Heart right ventricle (tissue), 16 donors: ENCODE results near the gene DST. TPM values are rescaled to one million over a fixed set of nuclear protein-coding genes. Genes with fewer than 3 reads are reported as not detected.

Source experiments
- ATAC-seq, 8 donors: fragments of 200-7000 bp; cut with Tn5 transposase; one replicate each; pipeline ENCODE4 v1.9.1; 2020; ENCODE audit warnings: mild to moderate bottlenecking in 8 of 8, moderate library complexity in 8 of 8, moderate number of reproducible peaks in 1 of 8
- DNase-seq, 2 donors: peaks; one replicate each; pipeline ENCODE4 v3.0.0-alpha.2; 2020
- H3K27ac ChIP-seq, 10 donors: fragments of 200-600 bp; sonication (generic) in 2 of 10; one replicate each; pipeline versions ENCODE4 v1.5.0 to v1.8.0; 2020 to 2022; ENCODE audit warnings: mild to moderate bottlenecking in 3 of 10
- H3K27me3 ChIP-seq, 7 donors: fragments of 200-600 bp; one replicate each; pipeline ENCODE4 v1.8.0; 2021 to 2022; ENCODE audit warnings: mild to moderate bottlenecking in 2 of 7
- H3K36me3 ChIP-seq, 9 donors: fragments of 200-600 bp; sonication (generic) in 1 of 9; one replicate each; pipeline versions ENCODE4 v1.5.0 to v1.8.0; 2020 to 2022; ENCODE audit warnings: mild to moderate bottlenecking in 2 of 9
- H3K4me1 ChIP-seq, 9 donors: fragments of 200-600 bp; sonication (generic) in 1 of 9; one replicate each; pipeline versions ENCODE4 v1.5.0 to v1.8.0; 2020 to 2022; ENCODE audit warnings: mild to moderate bottlenecking in 4 of 9
- H3K4me3 ChIP-seq, 10 donors: fragments of 200-600 bp; sonication (generic) in 2 of 10; one replicate each; pipeline versions ENCODE4 v1.5.0 to v1.8.0; 2020 to 2022; ENCODE audit warnings: mild to moderate bottlenecking in 7 of 10, moderate library complexity in 2 of 10
- H3K9me3 ChIP-seq, 11 donors: fragments of 200-600 bp in 10 of 11; sonication (generic) in 2 of 11; one replicate each; pipeline versions ENCODE4 v1.5.0 to v1.8.0; 2013 to 2022; ENCODE audit warnings: mild to moderate bottlenecking in 2 of 11, control low read depth in 1 of 11, moderate library complexity in 1 of 11
- WGBS, 2 donors: extraction: QIAGEN DNeasy Blood & Tissue Kit; methylation state at CpG; one replicate each; pipeline ENCODE4 v1.1.7; 2013; ENCODE audit warnings: inconsistent platforms in 1 of 2; 5-methylcytosine and 5-hydroxymethylcytosine counted together
- intact Hi-C, 10 donors: fragments of 100-400 bp; cut with DNase I; formaldehyde crosslinking; loops; one replicate each; pipeline versions ENCODE4 v1.11.1 to v1.14.2; 2022
- polyA plus RNA-seq, 2 donors: library from polyadenylated mRNA; stranded (reverse); fragments of 200-250 nt; gene quantifications; one replicate each; pipeline ENCODE4 v1.2.3, GENCODE V29; 2013
- total RNA-seq, 10 donors: library from RNA; stranded (reverse); fragmentation: NEBNext Ultra II Directional in 3 of 10; extraction: Animal tissue kit (Norgen Biotek cat#: 25700) in 3 of 10; gene quantifications; one replicate each; pipeline versions ENCODE4 v1.2.1 to v1.2.4, GENCODE V29; 2021 to 2023
- TF ChIP-seq, protein P1 (sequence below), 9 donors: fragments of 200-600 bp; sonication (generic) in 2 of 9; IDR thresholded peaks; one replicate each; pipeline versions ENCODE4 v1.5.0 to v1.8.0; 2021 to 2022; ENCODE audit warnings: antibody characterized with exemption in 9 of 9, mild to moderate bottlenecking in 5 of 9, moderate library complexity in 1 of 9
- donor health status: Arrhythmogenic right ventricular cardiomyopathy.
- donor health status: ischemic (EF 13 %, LVEDD 7.1; RV severe dilation, severe dysfunction).
- donor health status: healthy with polysubstance abuse.
- donor health status: DM: no; HTN: yes; CAD: no.
- donor health status: DM: no; HTN: no; CAD: no.
- donor health status: ischemic (EF 25% LVEDD 6.9; RV normal size, moderate dysfunction).
- donor health status: ischemic (EF 25% LVEDD 5.7; RV mildly dilated, moderate dysfunction).
- donor health status: healthy.
- donor health status: DM: yes; HTN: yes; CAD: no.
- donor health status: Ischemic cardiomyopathy.
- donor health status: ischemic (EF 35%, LVEDD 5.7; RV mildly dilated, moderate dysfunction).
- donor health status: nonischemic (EF 11% LVEDD 7.7; RV severe dilation, severe dysfunction).
- donor health status: DM: yes; HTN: yes; CAD: no.
- donor health status: PGD.
- donor health status: ischemic (EF 29% LVEDD 5.4; RV normal size, mild dysfunction).
- donor health status: nonischemic (EF 23%, LVEDD 6.1; RV moderate dilation, normal function).

The DST gene
- total and polyA plus RNA-seq, 12 donors: 103 to 619 (median 433) TPM

DNA sequence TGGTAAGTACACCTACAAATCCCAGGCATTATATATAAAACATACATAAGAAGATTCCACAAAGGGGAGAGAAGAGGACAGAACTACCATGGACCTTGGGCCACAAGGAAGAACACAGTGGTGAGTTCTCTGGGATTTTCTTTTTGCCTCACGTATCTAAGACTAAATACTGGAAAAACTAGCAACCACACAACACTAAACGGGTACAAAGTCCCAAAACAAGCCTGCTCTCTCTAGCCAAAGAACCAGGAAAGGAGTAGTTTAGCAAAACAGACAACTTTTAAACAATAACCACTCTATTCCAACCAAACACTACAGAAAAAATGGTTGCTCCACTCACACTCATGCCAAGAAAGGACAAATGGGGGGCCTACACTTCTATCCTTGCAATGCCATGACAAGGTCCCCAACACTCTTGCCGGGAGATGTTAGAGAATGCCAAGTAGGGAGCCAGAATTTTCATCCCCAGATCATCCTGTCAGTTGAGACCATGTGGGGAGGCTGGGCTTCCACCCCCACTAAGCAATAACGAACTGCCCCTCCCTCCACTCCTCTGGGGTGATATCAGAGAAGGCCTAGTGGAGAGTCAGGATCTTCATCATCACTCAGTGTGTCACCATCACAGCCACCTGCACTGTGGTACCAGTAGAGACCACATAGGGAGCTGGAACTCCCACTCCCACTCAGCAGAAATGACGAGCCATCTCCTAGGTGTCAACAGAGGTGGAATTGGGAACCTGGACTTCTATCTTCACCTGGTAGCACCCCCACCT is 123.5 kb downstream of the DST start:
- Histone ChIP-seq H3K27me3 (no peaks in the 10 kb centered on the region), H3K27ac (no peak overlapping the region), H3K36me3 (peaks cover 0 to 95% (median 25%) of the 10 kb centered on the region in 9 donors), H3K4me3 (no peak overlapping the region), H3K4me1 (peaks cover 0 to 56% (median 33%) of the 10 kb centered on the region in 9 donors), H3K9me3 (no peaks in the 10 kb centered on the region)
- DNase-seq (no peak), ATAC-seq (peak in 1 of 8 donors; percentile 63)
- 74% methylated on average over 5 of the region's 5 CpGs for WGBS, 2 donors
- intact Hi-C loops: no loop called here
- TF ChIP-seq, protein P1, sequence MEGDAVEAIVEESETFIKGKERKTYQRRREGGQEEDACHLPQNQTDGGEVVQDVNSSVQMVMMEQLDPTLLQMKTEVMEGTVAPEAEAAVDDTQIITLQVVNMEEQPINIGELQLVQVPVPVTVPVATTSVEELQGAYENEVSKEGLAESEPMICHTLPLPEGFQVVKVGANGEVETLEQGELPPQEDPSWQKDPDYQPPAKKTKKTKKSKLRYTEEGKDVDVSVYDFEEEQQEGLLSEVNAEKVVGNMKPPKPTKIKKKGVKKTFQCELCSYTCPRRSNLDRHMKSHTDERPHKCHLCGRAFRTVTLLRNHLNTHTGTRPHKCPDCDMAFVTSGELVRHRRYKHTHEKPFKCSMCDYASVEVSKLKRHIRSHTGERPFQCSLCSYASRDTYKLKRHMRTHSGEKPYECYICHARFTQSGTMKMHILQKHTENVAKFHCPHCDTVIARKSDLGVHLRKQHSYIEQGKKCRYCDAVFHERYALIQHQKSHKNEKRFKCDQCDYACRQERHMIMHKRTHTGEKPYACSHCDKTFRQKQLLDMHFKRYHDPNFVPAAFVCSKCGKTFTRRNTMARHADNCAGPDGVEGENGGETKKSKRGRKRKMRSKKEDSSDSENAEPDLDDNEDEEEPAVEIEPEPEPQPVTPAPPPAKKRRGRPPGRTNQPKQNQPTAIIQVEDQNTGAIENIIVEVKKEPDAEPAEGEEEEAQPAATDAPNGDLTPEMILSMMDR (IDR thresholded peaks at IDR 0.05): no peak

DNA sequence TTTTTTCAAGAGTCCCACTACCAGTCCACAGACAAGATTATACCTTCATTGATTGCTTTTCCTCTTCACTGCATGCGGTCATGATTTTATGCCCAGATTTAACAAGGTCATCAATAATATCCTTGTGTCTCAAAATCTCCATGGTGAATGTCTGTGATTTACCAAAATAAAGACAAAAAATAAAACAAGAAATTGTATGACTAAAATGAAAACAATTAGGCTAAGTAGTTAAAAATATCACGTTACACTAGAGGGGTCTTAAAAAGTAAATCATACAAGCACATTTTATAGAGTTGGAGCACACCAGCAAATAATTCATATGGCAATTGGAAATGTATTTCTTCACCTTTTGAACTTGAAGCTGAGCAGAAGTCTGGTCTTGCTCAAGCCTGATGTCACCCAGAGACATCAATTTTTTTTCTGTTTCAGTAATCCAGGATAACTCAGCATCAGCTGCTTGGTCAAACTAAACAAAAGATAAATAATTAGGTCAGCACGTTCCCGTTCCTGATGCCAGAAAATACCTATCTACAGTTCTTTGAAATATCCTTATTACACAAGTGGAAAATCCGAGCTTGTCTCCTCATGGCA is 125.4 kb downstream of the DST start:
- intact Hi-C loops: no loop called here
- DNase-seq: no peak
- WGBS, 2 donors: 44 to 55% methylated on average over 5 of the region's 5 CpGs
- H3K27ac ChIP-seq: peak overlapping the region in 6 of 10 donors; percentile 8 to 41 (median 18)
- TF ChIP-seq, protein P1 (IDR thresholded peaks at IDR 0.05): no peak
- peaks cover 0 to 60% (median 36%) of the 10 kb centered on the region in 9 donors for H3K4me1 ChIP-seq
- no peaks in the 10 kb centered on the region for H3K9me3 ChIP-seq
- H3K4me3 ChIP-seq: no peak overlapping the region
- H3K27me3 ChIP-seq: no peaks in the 10 kb centered on the region
- ATAC-seq: peak in 2 of 8 donors; percentile 36 to 70
- H3K36me3 ChIP-seq: peaks cover 0 to 96% (median 27%) of the 10 kb centered on the region in 9 donors

DNA sequence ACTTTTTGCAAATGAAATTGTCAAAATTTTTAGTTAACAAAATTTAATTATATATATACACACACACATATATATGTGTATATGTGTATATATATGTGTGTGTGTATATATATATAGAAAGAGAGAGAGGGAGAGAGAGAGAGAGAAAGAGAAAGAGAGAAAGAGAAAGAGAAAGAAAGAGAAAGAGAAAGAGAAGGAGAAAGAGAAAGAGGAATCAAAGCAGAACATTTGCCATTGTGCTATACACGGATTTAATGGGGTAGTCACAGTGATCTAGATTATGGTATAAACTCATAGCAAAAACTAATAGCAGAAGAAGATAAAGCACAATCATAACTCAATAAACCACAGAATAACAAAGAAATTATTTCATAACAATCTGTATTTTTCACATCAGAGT is 126.7 kb downstream of the DST start:
- ATAC-seq (no peak), DNase-seq (no peak)
- TF ChIP-seq, protein P1 (IDR thresholded peaks at IDR 0.05): no peak
- intact Hi-C loops: no loop called here
- no peak overlapping the region for H3K4me3 ChIP-seq
- peaks cover 0 to 62% (median 33%) of the 10 kb centered on the region in 9 donors for H3K4me1 ChIP-seq
- no peaks in the 10 kb centered on the region for H3K27me3 ChIP-seq
- 79 to 92% methylated on average over 1 of the region's 1 CpG for WGBS, 2 donors
- H3K27ac ChIP-seq: peak overlapping the region in 1 of 10 donors; percentile 41
- H3K9me3 ChIP-seq: no peaks in the 10 kb centered on the region
- H3K36me3 ChIP-seq: peaks cover 0 to 98% (median 29%) of the 10 kb centered on the region in 9 donors

GRCh38 chr6:56515081-56515905 is 127.4 kb downstream of the DST start:
- no peak for ATAC-seq

More at GRCh38 chr6:56515081-56515905, 127.4 kb downstream of the DST start:
- intact Hi-C loops: no loop called here
- DNase-seq: no peak
- Histone ChIP-seq H3K4me1 (peaks cover 0 to 69% (median 36%) of the 10 kb centered on the region in 9 donors), H3K36me3 (peaks cover 0 to 98% (median 29%) of the 10 kb centered on the region in 9 donors), H3K4me3 (no peak overlapping the region), H3K27ac (peak overlapping the region in 5 of 10 donors; percentile 37 to 59 (median 50)), H3K27me3 (no peaks in the 10 kb centered on the region), H3K9me3 (no peaks in the 10 kb centered on the region)
- TF ChIP-seq, protein P1 (IDR thresholded peaks at IDR 0.05): no peak
- WGBS, 2 donors: 77 to 82% methylated on average over 7 of the region's 7 CpGs
